GM06990 (cell line): ENCODE data around the gene ADGRD1.

ENCODE experiments used
- DNase-seq: peaks from one replicate; pipeline ENCODE4 v3.0.0-alpha.2; 2011; ENCODE audit not compliant: insufficient read length; ENCODE audit errors: extremely low read depth
- H3K27me3 ChIP-seq: replicated peaks from 2 replicates; pipeline ENCODE4 v1.6.0; 2011; ENCODE audit warnings: low read length; ENCODE audit not compliant: control insufficient read depth, insufficient read depth
- H3K36me3 ChIP-seq: 2 replicates; pipeline ENCODE4 v1.5.1; 2011; ENCODE audit warnings: low read length; ENCODE audit not compliant: control insufficient read depth, insufficient read depth
- H3K4me3 ChIP-seq: replicated peaks from 2 replicates; pipeline ENCODE4 v1.5.1; 2011; ENCODE audit warnings: low read depth, mild to moderate bottlenecking, control low read depth, low read length
- TF ChIP-seq, protein P1 (sequence below): IDR thresholded peaks from 2 replicates; pipeline ENCODE4 v1.5.1; 2011; ENCODE audit warnings: low read length, control low read depth, mild to moderate bottlenecking, inconsistent platforms; ENCODE audit not compliant: insufficient read depth, poor library complexity, severe bottlenecking

ADGRD1 gene

GRCh38 chr12:130956009-130956408 is 2.3 kb downstream of the ADGRD1 start:
- no peak overlapping the region for H3K4me3 ChIP-seq
- no peaks in the 10 kb centered on the region; the same call in 1 of the 2 replicates for H3K27me3 ChIP-seq
- DNase-seq: no peak
- H3K36me3 ChIP-seq: no peaks in the 10 kb centered on the region
- TF ChIP-seq, protein P1, sequence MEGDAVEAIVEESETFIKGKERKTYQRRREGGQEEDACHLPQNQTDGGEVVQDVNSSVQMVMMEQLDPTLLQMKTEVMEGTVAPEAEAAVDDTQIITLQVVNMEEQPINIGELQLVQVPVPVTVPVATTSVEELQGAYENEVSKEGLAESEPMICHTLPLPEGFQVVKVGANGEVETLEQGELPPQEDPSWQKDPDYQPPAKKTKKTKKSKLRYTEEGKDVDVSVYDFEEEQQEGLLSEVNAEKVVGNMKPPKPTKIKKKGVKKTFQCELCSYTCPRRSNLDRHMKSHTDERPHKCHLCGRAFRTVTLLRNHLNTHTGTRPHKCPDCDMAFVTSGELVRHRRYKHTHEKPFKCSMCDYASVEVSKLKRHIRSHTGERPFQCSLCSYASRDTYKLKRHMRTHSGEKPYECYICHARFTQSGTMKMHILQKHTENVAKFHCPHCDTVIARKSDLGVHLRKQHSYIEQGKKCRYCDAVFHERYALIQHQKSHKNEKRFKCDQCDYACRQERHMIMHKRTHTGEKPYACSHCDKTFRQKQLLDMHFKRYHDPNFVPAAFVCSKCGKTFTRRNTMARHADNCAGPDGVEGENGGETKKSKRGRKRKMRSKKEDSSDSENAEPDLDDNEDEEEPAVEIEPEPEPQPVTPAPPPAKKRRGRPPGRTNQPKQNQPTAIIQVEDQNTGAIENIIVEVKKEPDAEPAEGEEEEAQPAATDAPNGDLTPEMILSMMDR: no peak

GRCh38 chr12:130956456-130957303 is 3.0 kb downstream of the ADGRD1 start:
- no peak overlapping the region for H3K4me3 ChIP-seq
- DNase-seq: no peak
- no peaks in the 10 kb centered on the region; the same call in 1 of the 2 replicates for H3K27me3 ChIP-seq
- no peaks in the 10 kb centered on the region for H3K36me3 ChIP-seq
- TF ChIP-seq, protein P1: no peak

DNA sequence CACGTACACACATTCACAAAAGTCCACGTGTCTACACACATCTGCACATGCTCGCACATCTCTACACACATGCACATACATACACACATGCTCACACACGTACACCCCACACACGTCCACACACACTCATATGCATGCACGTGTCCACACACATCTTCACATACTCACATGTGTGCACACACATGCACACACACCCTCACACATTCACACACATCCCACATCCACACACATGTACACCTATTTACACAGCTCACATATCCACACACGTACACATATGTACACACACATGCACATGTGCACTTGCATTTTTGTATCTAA is 3.6 kb downstream of the ADGRD1 start:
- TF ChIP-seq, protein P1: no peak
- H3K36me3 ChIP-seq: no peaks in the 10 kb centered on the region
- DNase-seq: no peak
- no peaks in the 10 kb centered on the region; the same call in 1 of the 2 replicates for H3K27me3 ChIP-seq
- H3K4me3 ChIP-seq: no peak overlapping the region

DNA sequence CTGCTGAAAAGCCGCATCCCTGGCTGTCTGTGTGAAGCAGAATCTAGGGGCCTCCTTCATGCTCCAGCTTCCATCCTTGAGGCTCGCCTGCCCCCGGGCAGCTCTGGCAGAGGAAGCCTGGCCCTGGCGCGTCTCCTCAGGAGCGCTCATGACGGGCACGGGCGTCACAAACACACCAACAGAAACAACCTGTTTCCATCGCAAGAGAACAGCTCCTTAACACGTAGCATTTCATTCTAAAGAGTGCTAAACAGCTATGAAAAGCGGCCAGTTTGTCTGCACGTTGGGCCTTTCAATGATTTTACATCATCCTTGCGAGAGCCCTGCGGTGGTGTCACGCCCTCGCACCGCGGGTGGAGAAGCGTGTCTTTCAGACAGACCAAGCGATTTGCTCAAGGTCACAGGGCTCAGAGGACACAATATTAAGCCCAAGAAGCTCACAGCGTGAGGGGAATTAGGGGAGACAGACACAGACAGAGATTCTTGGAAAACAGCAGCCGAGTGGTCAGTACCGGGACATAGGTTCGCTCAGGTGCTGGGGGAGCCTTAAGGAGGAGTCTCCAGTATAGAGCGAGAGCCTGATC is 4.9 kb downstream of the ADGRD1 start:
- TF ChIP-seq, protein P1: no peak
- no peaks in the 10 kb centered on the region; the same call in 1 of the 2 replicates for H3K27me3 ChIP-seq
- no peak overlapping the region for H3K4me3 ChIP-seq
- DNase-seq: no peak
- H3K36me3 ChIP-seq: no peaks in the 10 kb centered on the region

DNA sequence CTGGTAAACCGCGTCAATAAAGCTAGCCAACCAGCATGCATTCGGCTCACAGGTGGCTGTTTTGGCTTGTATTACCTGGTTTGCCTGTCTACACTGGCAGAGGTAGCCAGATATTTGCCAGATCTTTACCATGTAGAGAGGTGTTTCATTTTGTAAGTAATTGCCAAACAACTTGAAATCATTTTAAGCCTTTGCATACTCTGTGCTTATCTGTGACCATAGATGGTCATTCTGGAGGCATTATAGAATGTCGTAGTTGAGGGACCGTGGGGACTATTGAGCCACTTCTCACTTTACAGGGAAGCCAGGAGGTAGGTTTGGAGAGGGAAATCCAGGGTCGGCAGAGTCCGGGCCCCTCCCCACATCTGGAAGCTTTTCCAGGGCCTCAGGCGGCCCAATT is 5.9 kb downstream of the ADGRD1 start:
- DNase-seq: no peak
- H3K27me3 ChIP-seq: no peaks in the 10 kb centered on the region; the same call in 1 of the 2 replicates
- H3K36me3 ChIP-seq: no peaks in the 10 kb centered on the region
- no peak overlapping the region for H3K4me3 ChIP-seq
- TF ChIP-seq, protein P1: no peak
